Epithelial cell of proximal tubule (primary cell): ENCODE data around the gene TTLL11. TPM values are rescaled to one million over a fixed set of nuclear protein-coding genes. Genes with fewer than 3 reads are reported as not detected.
A peak's percentile ranks its signal among the peaks of the same experiment; 100 is the strongest.

Experiments
- DNase-seq: peaks from one replicate; pipeline ENCODE4 v3.0.0-alpha.2; 2011; ENCODE audit warnings: low read depth
- H3K4me3 ChIP-seq: 2 replicates; pipeline ENCODE4 v1.5.1; 2011; ENCODE audit warnings: low read depth, mild to moderate bottlenecking, low read length
- CTCF ChIP-seq: conservative IDR thresholded peaks from 2 replicates; pipeline ENCODE4 v1.5.1; 2012; ENCODE audit warnings: low read depth, mild to moderate bottlenecking, low read length
- total RNA-seq: library from RNA; depleted of rRNA; stranded (reverse); fragments of >200 nt; gene quantifications from 2 replicates; pipeline ENCODE4 v1.2.3, GENCODE V29; 2015

The TTLL11 gene
- total RNA-seq, 1 donor from 2014 or later: 0.75 TPM

GRCh38 chr9:121851641-121852091, 241.4 kb downstream of the TTLL11 start:
- H3K4me3 ChIP-seq: no peak overlapping the region
- no peak for TF ChIP-seq CTCF
- DNase-seq: no peak

- no peak for DNase-seq
- H3K4me3 ChIP-seq: no peak overlapping the region
- TF ChIP-seq CTCF: no peak
These were observed 242.7 kb downstream of the TTLL11 start for GRCh38 chr9:121850366-121850765.

- no peak for DNase-seq
- TF ChIP-seq CTCF: no peak
- H3K4me3 ChIP-seq: no peak overlapping the region
These were observed 243.6 kb downstream of the TTLL11 start for GRCh38 chr9:121849554-121849953.

- no peak overlapping the region for H3K4me3 ChIP-seq
- TF ChIP-seq CTCF: no peak
- no peak for DNase-seq
These were observed 248.5 kb downstream of the TTLL11 start for GRCh38 chr9:121844562-121844961.

- H3K4me3 ChIP-seq: no peak overlapping the region
- no peak for DNase-seq
- no peak for TF ChIP-seq CTCF
These were observed 249.0 kb downstream of the TTLL11 start for GRCh38 chr9:121844098-121844497.

GRCh38 chr9:121842612-121842978, 250.5 kb downstream of the TTLL11 start:
- no peak for TF ChIP-seq CTCF
- no peak overlapping the region for H3K4me3 ChIP-seq
- DNase-seq: peak; percentile 52

GRCh38 chr9:121841771-121842611, 251.1 kb downstream of the TTLL11 start:
- H3K4me3 ChIP-seq: no peak overlapping the region
- no peak for DNase-seq
- no peak for TF ChIP-seq CTCF
